ENCODE results near the gene CADPS2. TPM values are rescaled to one million over a fixed set of nuclear protein-coding genes. Genes with fewer than 3 reads are reported as not detected.

Gene CADPS2
- total RNA-seq, 1 donor from 2014 or later: 8.8 TPM

- TF ChIP-seq CTCF (IDR thresholded peaks at IDR 0.05; ENCODE audit: insufficient read depth, low read length, poor library complexity, severe bottlenecking): no peak
- H3K4me3 ChIP-seq (ENCODE audit: low read depth, low read length): no peak overlapping the region
- H3K27me3 ChIP-seq (ENCODE audit: control insufficient read depth, insufficient read depth, low read length): no peaks in the 10 kb centered on the region
- no peak for DNase-seq (ENCODE audit: low read depth)
- no peaks in the 10 kb centered on the region for H3K36me3 ChIP-seq (ENCODE audit: control insufficient read depth, insufficient read depth, low read length)
Measured at GRCh38 chr7:122791959-122792545, 94.2 kb downstream of the CADPS2 start.

- H3K4me3 ChIP-seq (ENCODE audit: low read depth, low read length): no peak overlapping the region
- no peak for TF ChIP-seq CTCF (IDR thresholded peaks at IDR 0.05; ENCODE audit: insufficient read depth, low read length, poor library complexity, severe bottlenecking)
- no peak for DNase-seq (ENCODE audit: low read depth)
Measured at GRCh38 chr7:122790591-122790990, 95.7 kb downstream of the CADPS2 start.

GRCh38 chr7:122790132-122790531 is 96.1 kb downstream of the CADPS2 start:
- H3K36me3 ChIP-seq (ENCODE audit: control insufficient read depth, insufficient read depth, low read length): no peaks in the 10 kb centered on the region
- TF ChIP-seq CTCF (IDR thresholded peaks at IDR 0.05; ENCODE audit: insufficient read depth, low read length, poor library complexity, severe bottlenecking): no peak
- no peak for DNase-seq (ENCODE audit: low read depth)
- no peak overlapping the region for H3K4me3 ChIP-seq (ENCODE audit: low read depth, low read length)
- H3K27me3 ChIP-seq (ENCODE audit: control insufficient read depth, insufficient read depth, low read length): no peaks in the 10 kb centered on the region

More at GRCh38 chr7:122790591-122790990, 95.7 kb downstream of the CADPS2 start:
- Histone ChIP-seq H3K36me3 (ENCODE audit: control insufficient read depth, insufficient read depth, low read length) (no peaks in the 10 kb centered on the region), H3K27me3 (ENCODE audit: control insufficient read depth, insufficient read depth, low read length) (no peaks in the 10 kb centered on the region)

- Histone ChIP-seq H3K27me3 (ENCODE audit: control insufficient read depth, insufficient read depth, low read length) (no peaks in the 10 kb centered on the region), H3K4me3 (ENCODE audit: low read depth, low read length) (no peak overlapping the region), H3K36me3 (ENCODE audit: control insufficient read depth, insufficient read depth, low read length) (no peaks in the 10 kb centered on the region)
- TF ChIP-seq CTCF (IDR thresholded peaks at IDR 0.05; ENCODE audit: insufficient read depth, low read length, poor library complexity, severe bottlenecking): no peak
- DNase-seq (ENCODE audit: low read depth): no peak
Measured at GRCh38 chr7:122789156-122789555, 97.1 kb downstream of the CADPS2 start.

GRCh38 chr7:122770686-122771335 is 115.4 kb downstream of the CADPS2 start:
- DNase-seq (ENCODE audit: low read depth): no peak
- Histone ChIP-seq H3K36me3 (ENCODE audit: control insufficient read depth, insufficient read depth, low read length) (no peaks in the 10 kb centered on the region), H3K4me3 (ENCODE audit: low read depth, low read length) (no peak overlapping the region), H3K27me3 (ENCODE audit: control insufficient read depth, insufficient read depth, low read length) (no peaks in the 10 kb centered on the region)
- no peak for TF ChIP-seq CTCF (IDR thresholded peaks at IDR 0.05; ENCODE audit: insufficient read depth, low read length, poor library complexity, severe bottlenecking)

GRCh38 chr7:122768827-122769226 is 117.4 kb downstream of the CADPS2 start:
- no peak for DNase-seq (ENCODE audit: low read depth)
- TF ChIP-seq CTCF (IDR thresholded peaks at IDR 0.05; ENCODE audit: insufficient read depth, low read length, poor library complexity, severe bottlenecking): no peak
- H3K27me3 ChIP-seq (ENCODE audit: control insufficient read depth, insufficient read depth, low read length): no peaks in the 10 kb centered on the region
- H3K4me3 ChIP-seq (ENCODE audit: low read depth, low read length): no peak overlapping the region
- no peaks in the 10 kb centered on the region for H3K36me3 ChIP-seq (ENCODE audit: control insufficient read depth, insufficient read depth, low read length)
